HepG2 (cell line): ENCODE data around the gene DNAJC8. TPM values are rescaled to one million over a fixed set of nuclear protein-coding genes. Genes with fewer than 3 reads are reported as not detected.

Experiments
- AHDC1 ChIP-seq: sonication (generic); formaldehyde crosslinking; IDR thresholded peaks from 2 replicates; pipeline ENCODE4 v1.5.1; 2020; ENCODE audit warnings: mild to moderate bottlenecking, missing genetic modification reagents, borderline replicate concordance
- BCL6 ChIP-seq: IDR thresholded peaks from 2 replicates; pipeline ENCODE4 v1.6.1; 2016; ENCODE audit warnings: missing genetic modification reagents, missing compliant biosample characterization
- KLF9 ChIP-seq: IDR thresholded peaks from 2 replicates; pipeline ENCODE4 v1.6.1; 2016; ENCODE audit warnings: low read depth
- NBN ChIP-seq: fragments of 450-650 bp; conservative IDR thresholded peaks from 2 replicates; pipeline ENCODE4 v1.6.1; 2017
- NCOA2 ChIP-seq: sonication (generic); formaldehyde crosslinking; IDR thresholded peaks from 2 replicates; pipeline ENCODE4 v1.8.0; 2022; ENCODE audit warnings: inconsistent platforms
- NCOA5 ChIP-seq: sonication (generic); formaldehyde crosslinking; IDR thresholded peaks from 2 replicates; pipeline ENCODE4 v1.4.0; 2020; ENCODE audit warnings: missing genetic modification reagents
- NONO ChIP-seq, 2 experiments: fragments of 450-650 bp in 1 of 2; sonication (generic) in 1 of 2; formaldehyde crosslinking in 1 of 2; IDR thresholded peaks in 1 of 2; conservative IDR thresholded peaks in 1 of 2; 2 replicates each; pipeline versions ENCODE4 v1.6.1 to v1.8.0; 2017 to 2022; ENCODE audit warnings: mild to moderate bottlenecking in 1 of 2, missing genetic modification reagents in 1 of 2, moderate library complexity in 1 of 2
- PHF21A ChIP-seq: sonication (generic); formaldehyde crosslinking; IDR thresholded peaks from 2 replicates; pipeline ENCODE4 v1.5.0; 2020; ENCODE audit warnings: mild to moderate bottlenecking, missing genetic modification reagents
- RELA ChIP-seq: sonication (generic); formaldehyde crosslinking; IDR thresholded peaks from 2 replicates; pipeline ENCODE4 v1.4.0; 2020; ENCODE audit warnings: missing genetic modification reagents
- SAP130 ChIP-seq: IDR thresholded peaks from 2 replicates; pipeline ENCODE4 v1.6.1; 2016; ENCODE audit warnings: low read depth
- SMARCC2 ChIP-seq: fragments of 450-650 bp; IDR thresholded peaks from 2 replicates; pipeline ENCODE4 v1.6.1; 2017; ENCODE audit warnings: antibody characterized with exemption, mild to moderate bottlenecking
- SNAPC5 ChIP-seq: sonication (generic); formaldehyde crosslinking; IDR thresholded peaks from 2 replicates; pipeline ENCODE4 v1.8.1; 2023; ENCODE audit warnings: mild to moderate bottlenecking, missing genetic modification reagents, borderline replicate concordance
- SOX13 ChIP-seq, 3 experiments: fragments of 450-650 bp in 1 of 3; sonication (generic) in 1 of 3; formaldehyde crosslinking in 1 of 3; IDR thresholded peaks in 2 of 3; conservative IDR thresholded peaks in 1 of 3; 2 replicates each; pipeline versions ENCODE4 v1.5.0 to v1.6.1; 2016 to 2020; ENCODE audit warnings: antibody characterized with exemption in 1 of 3, mild to moderate bottlenecking in 1 of 3, missing compliant biosample characterization in 1 of 3, missing genetic modification reagents in 1 of 3, moderate library complexity in 1 of 3
- ZFP91 ChIP-seq: sonication (generic); formaldehyde crosslinking; IDR thresholded peaks from 2 replicates; pipeline ENCODE4 v1.9.0; 2022; ENCODE audit warnings: missing genetic modification reagents, mild to moderate bottlenecking, borderline replicate concordance
- ZMYM4 ChIP-seq: sonication (generic); formaldehyde crosslinking; IDR thresholded peaks from 2 replicates; pipeline ENCODE4 v1.8.1; 2023; ENCODE audit warnings: mild to moderate bottlenecking, missing genetic modification reagents
- ZNF12 ChIP-seq: sonication (generic); formaldehyde crosslinking; IDR thresholded peaks from 2 replicates; pipeline ENCODE4 v1.5.0; 2020; ENCODE audit warnings: missing genetic modification reagents
- ZNF230 ChIP-seq: sonication (generic); formaldehyde crosslinking; IDR thresholded peaks from 2 replicates; pipeline ENCODE4 v1.4.0; 2020; ENCODE audit warnings: mild to moderate bottlenecking, missing genetic modification reagents
- ZNF367 ChIP-seq: sonication (generic); formaldehyde crosslinking; IDR thresholded peaks from 2 replicates; pipeline ENCODE4 v1.4.0; 2020; ENCODE audit warnings: missing genetic modification reagents, borderline replicate concordance
- ZNF503 ChIP-seq: sonication (generic); formaldehyde crosslinking; IDR thresholded peaks from 2 replicates; pipeline ENCODE4 v1.4.0; 2020; ENCODE audit warnings: missing genetic modification reagents
- polyA plus RNA-seq, 8 experiments: library from polyadenylated mRNA; depleted of rRNA in 3 of 8; stranded (reverse) in 7 of 8; unstranded in 1 of 8; fragments of >200 nt; fragmentation: Illumina TruSeq in 4 of 8; extraction: Trizol in 4 of 8; gene quantifications; 2 replicates each; pipeline versions ENCODE4 v1.2.1 to v1.2.3, GENCODE V29; 2011 to 2016; ENCODE audit warnings: low read depth in 4 of 8, missing spikeins in 1 of 8, mixed read lengths in 1 of 8; ENCODE audit not compliant: insufficient read depth in 1 of 8
- total RNA-seq, 5 experiments: library from RNA; depleted of rRNA; stranded (reverse); fragments of >200 nt; fragmentation: Illumina TruSeq; extraction: Trizol; gene quantifications; 2 replicates each; pipeline ENCODE4 v1.2.3, GENCODE V29; 2016; ENCODE audit warnings: low read depth in 1 of 5

Gene DNAJC8
- total and polyA plus RNA-seq, 2 of the 13 experiments (the other 11 are each of a cell fraction or from before 2014, with no cell fraction given) = 54.5 to 126 TPM

- TF ChIP-seq RELA (CRISPR knock-in tag) (0 out of 2 replicates have a peak, but pooled peaks have one; percentile 41), SOX13 (IDR thresholded peaks at IDR 0.05) (no peak), SOX13 (CRISPR knock-in tag; conservative IDR thresholded peaks at IDR 0.05 in 1 of 2, IDR thresholded peaks at IDR 0.05 in 1 of 2) (peak in 1 of 2 experiments; percentile 45; a peak in 1 of 4 replicates), ZNF12 (0 out of 2 replicates have a peak, but pooled peaks have one; percentile 24), SMARCC2 (no peak), ZNF230 (CRISPR knock-in tag) (no peak), SNAPC5 (no peak), ZFP91 (CRISPR knock-in tag) (no peak), PHF21A (CRISPR knock-in tag) (peak; percentile 42; the same call in 1 of the 2 replicates), KLF9 (no peak), NCOA2 (CRISPR knock-in tag) (peak; percentile 53; the same call in 1 of the 2 replicates), ZMYM4 (no peak), AHDC1 (CRISPR knock-in tag) (0 out of 2 replicates have a peak, but pooled peaks have one; percentile 23), ZNF367 (no peak), SAP130 (CRISPR knock-in tag) (peak; percentile 49; the same call in 1 of the 2 replicates), NBN (no peak), NONO (IDR thresholded peaks at IDR 0.05) (no peak), NONO (CRISPR knock-in tag; conservative IDR thresholded peaks at IDR 0.05) (no peak), BCL6 (peak; percentile 68), ZNF503 (peak; percentile 41; the same call in 1 of the 2 replicates), NCOA5 (CRISPR knock-in tag) (no peak)
Observed at GRCh38 chr1:28170001-28170596, 62.7 kb downstream of the DNAJC8 start (continued).
